Neuron (in vitro differentiated cells): ENCODE results near the gene SF3B1.
A peak's percentile ranks its signal among the peaks of the same experiment; 100 is the strongest.
"Not testable (repeated sequence)": the region's sequence is repeated elsewhere in the genome, so short reads cannot be mapped to it uniquely, and the experiment has no call there.

Source experiments
- H2AFZ ChIP-seq: one replicate; pipeline ENCODE4 v1.6.1; 2013; ENCODE audit warnings: low read depth, mild to moderate bottlenecking, inconsistent platforms, low read length, moderate library complexity
- H3K27me3 ChIP-seq: one replicate; pipeline ENCODE4 v1.6.1; 2013; ENCODE audit warnings: low read length; ENCODE audit not compliant: insufficient read depth
- H3K36me3 ChIP-seq: one replicate; pipeline ENCODE4 v1.6.1; 2013; ENCODE audit warnings: low read length; ENCODE audit not compliant: insufficient read depth
- H3K4me1 ChIP-seq: one replicate; pipeline ENCODE4 v1.6.1; 2013; ENCODE audit warnings: low read length; ENCODE audit not compliant: insufficient read depth
- H3K4me3 ChIP-seq: 2 replicates; pipeline ENCODE4 v1.5.1; 2013; ENCODE audit warnings: mild to moderate bottlenecking, low read length, moderate library complexity
- H3K9me3 ChIP-seq: one replicate; pipeline ENCODE4 v1.6.1; 2013; ENCODE audit warnings: low read length

Gene SF3B1

DNA sequence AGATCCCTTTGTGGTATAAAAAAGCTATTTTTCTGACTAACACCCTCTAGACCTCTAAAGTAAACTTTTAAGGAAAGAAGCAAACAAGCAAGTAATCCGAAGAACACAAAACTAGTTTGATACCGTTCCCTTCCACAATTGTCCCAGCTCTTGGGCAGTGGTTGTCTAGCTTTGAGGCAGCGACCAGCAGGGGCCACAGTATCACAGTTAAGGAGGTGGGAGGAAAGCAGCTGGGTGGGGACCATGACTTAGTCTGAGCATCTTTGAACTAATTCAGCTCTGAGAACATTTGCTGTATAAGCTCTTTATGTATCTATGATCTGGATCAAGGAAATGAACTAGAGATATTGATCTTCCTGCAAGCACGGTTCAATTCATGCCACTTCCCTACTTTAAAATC, 51.0 kb downstream of the SF3B1 start:
- Histone ChIP-seq H3K36me3 (no peaks in the 10 kb centered on the region), H3K4me1 (peaks cover 11% of the 10 kb centered on the region), H3K4me3 (no peak overlapping the region), H3K9me3 (no peaks in the 10 kb centered on the region), H3K27me3 (no peaks in the 10 kb centered on the region), H2AFZ (no peak overlapping the region)

DNA sequence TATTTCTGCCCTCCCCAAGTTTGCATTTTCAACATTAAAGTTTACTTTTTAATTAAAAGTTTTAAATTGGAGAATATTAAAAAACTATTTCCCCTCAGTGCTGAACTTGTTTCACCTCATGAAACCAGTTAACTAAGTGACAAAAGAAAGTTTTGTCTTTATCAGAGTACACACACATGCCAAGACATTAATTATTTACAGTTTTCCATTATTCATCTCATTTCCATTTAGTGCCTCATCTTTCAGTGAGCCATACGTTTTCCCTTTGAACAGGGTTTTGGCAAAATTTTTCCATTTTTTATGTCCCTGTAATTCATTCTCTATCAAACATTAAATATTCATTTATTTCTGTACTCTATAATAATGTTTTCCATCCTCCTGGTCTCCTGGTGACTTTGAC, 53.2 kb downstream of the SF3B1 start:
- no peaks in the 10 kb centered on the region for H3K9me3 ChIP-seq
- H3K4me1 ChIP-seq = peaks cover 14% of the 10 kb centered on the region

DNA sequence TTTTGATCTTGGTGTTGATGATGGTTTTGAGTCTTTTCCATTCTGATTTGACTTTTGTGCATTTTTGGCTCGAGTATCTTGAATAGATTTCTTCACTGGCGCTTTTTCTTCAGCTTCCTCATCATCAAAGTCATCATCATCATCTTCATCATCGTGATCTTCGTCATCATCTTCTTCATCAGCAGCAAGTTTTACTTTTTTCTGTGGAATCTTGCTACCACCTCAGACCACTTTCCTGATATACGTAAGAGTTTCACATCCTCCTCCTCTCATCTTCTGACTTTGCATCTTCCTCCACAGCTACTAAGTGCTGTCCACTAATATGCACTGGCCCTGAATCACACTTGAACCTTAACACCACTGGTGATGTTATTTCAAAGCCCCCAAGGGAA, 54.9 kb downstream of the SF3B1 start:
- peaks cover 14% of the 10 kb centered on the region for H3K4me1 ChIP-seq
- not testable (repeated sequence) for H3K27me3 ChIP-seq

More for the DNA sequence above, 53.2 kb downstream of the SF3B1 start:
- Histone ChIP-seq H2AFZ (no peak overlapping the region), H3K36me3 (no peaks in the 10 kb centered on the region), H3K27me3 (no peaks in the 10 kb centered on the region), H3K4me3 (no peak overlapping the region)

DNA sequence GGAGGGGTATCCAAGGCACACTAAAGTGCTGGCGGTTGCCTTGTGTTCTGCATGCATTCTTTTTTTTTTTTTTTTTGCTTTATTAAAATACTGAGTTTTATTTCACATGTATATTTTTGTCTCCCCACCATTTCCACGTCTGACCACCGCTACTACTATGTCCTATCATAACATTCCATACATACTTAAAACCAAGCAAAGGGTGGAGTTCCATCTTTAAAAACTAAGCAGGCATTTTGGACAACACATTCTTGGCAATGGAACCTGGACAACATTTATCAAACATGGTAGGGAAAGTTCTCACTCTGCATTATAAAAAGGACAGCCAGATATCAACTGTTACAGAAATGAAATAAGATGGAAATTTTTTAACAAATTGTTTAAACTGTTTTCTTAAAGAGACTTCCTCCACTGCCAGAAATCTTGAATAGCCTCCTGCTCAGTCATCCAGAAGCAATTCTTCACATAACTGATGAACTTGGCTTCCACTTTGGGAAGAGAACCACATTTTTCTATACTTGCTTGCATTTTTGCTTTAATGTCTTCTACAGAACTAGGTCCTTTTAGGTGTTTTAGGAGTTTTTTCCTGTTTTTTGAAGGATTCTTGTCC, 55.4 kb downstream of the SF3B1 start:
- peaks cover 14% of the 10 kb centered on the region for H3K4me1 ChIP-seq
- not testable (repeated sequence) for H3K9me3 ChIP-seq, H3K4me3 ChIP-seq, H3K27me3 ChIP-seq, H2AFZ ChIP-seq, H3K36me3 ChIP-seq

More for the DNA sequence above, 54.9 kb downstream of the SF3B1 start:
- H3K9me3 ChIP-seq, H3K36me3 ChIP-seq, H3K4me3 ChIP-seq, H2AFZ ChIP-seq: not testable (repeated sequence)

DNA sequence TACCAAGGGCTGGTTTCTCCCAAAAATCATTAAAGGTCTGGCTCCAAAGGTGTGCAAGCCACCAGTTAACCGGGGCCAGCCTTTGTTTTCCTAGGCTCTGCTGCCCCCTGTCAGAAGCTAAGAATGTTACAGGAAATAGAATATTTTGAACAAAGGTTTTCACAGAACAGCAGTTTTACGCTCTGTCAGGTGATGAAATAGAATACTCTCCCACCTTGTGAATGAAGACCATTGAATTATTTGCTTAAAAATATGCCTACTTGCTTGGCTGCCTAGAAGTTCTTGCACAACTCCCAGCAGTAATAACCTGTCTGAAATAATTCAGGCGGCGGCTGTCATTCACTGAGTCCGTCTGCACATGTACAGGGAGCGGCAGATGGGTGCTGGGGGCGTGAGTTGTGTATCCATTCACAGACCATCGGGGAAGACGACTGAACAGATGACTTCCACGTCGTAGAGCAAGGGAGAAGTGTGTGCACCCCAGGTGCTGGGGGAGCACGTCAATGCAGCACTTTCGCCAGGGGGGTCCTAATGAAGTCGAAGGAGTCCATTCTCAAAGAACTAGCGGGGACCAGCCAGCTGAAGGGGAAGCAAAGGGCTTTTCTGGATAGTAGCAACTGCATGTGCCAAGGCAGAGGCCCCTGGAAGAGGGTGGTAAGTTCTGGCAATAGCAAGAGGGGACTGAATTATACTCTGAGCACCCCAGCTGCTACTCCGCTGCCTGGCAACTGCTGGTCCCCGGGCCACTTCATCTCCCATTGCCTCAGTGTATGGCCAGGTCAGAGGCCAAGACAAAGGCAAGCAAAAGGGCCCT, 56.1 kb downstream of the SF3B1 start:
- Histone ChIP-seq H3K27me3 (no peaks in the 10 kb centered on the region), H3K36me3 (no peaks in the 10 kb centered on the region), H3K4me3 (no peak overlapping the region), H3K4me1 (peaks cover 14% of the 10 kb centered on the region), H3K9me3 (no peaks in the 10 kb centered on the region), H2AFZ (peak overlapping the region; percentile 77)

DNA sequence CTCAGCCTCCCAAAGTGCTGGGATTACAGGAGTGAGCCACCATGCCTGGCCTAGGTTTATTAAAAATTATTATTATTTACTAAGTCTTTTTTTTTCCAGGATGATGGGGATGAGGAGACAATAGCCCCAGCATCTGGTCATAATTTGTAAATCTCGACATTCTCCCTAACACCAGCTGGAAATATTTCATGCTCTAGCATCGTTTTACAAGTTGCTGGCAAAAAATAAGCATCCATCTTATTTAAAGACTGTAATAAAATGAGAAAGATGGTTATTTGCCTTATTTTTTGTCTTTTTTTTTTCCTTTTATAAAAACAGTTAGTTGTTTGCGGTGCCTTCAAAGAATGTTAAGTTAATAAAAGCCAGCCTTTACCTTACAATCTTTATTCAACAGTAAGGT, 56.7 kb downstream of the SF3B1 start:
- H3K27me3 ChIP-seq = no peaks in the 10 kb centered on the region
- peaks cover 14% of the 10 kb centered on the region for H3K4me1 ChIP-seq
- peak overlapping the region; percentile 77 for H2AFZ ChIP-seq
- no peak overlapping the region for H3K4me3 ChIP-seq
- H3K36me3 ChIP-seq = no peaks in the 10 kb centered on the region
- H3K9me3 ChIP-seq = no peaks in the 10 kb centered on the region

DNA sequence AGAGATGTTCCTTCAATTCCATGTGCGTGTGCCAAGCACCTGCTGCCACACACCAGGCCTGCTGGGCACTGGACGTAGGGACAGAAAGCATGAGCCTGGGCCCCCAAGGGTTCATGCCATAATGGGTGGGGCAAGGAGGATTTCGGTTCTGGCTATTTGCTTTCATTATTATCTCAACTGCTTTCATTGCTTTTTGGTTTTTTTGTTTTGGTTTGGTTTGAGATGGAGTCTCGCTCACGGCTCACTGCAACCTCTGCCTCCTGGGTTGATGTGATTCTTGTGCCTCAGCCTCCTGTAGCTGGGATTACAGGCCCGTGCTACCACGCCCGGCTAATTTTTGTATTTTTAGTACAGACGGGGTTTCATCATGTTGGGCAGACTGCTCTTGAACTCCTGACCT, 57.2 kb downstream of the SF3B1 start:
- H3K4me1 ChIP-seq = peaks cover 14% of the 10 kb centered on the region
- H3K9me3 ChIP-seq = no peaks in the 10 kb centered on the region
- H3K4me3 ChIP-seq = no peak overlapping the region
- H2AFZ ChIP-seq = no peak overlapping the region
- no peaks in the 10 kb centered on the region for H3K36me3 ChIP-seq
- H3K27me3 ChIP-seq = no peaks in the 10 kb centered on the region

DNA sequence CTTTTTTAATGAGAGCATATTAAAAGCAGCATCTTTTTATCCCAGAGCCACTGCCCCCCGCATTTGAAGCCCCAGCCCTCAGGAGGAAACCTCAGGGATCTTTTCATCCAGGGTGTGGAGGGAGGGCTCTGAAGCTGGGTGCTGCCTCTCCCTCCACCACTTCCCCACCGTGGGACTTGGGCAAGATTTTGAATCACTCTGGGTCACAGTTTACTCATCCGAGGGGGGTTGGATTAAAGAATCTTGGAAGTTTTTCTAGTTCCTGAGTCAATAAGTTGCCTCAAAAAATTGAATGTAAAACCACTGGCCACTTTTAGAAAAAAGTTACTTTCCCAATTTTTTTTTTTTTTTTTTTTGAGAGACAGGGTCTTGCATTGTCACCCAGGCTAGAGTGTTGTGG, 62.2 kb downstream of the SF3B1 start:
- Histone ChIP-seq H3K27me3 (no peaks in the 10 kb centered on the region), H3K4me1 (no peaks in the 10 kb centered on the region), H3K36me3 (no peaks in the 10 kb centered on the region), H3K9me3 (no peaks in the 10 kb centered on the region), H3K4me3 (no peak overlapping the region), H2AFZ (no peak overlapping the region)

DNA sequence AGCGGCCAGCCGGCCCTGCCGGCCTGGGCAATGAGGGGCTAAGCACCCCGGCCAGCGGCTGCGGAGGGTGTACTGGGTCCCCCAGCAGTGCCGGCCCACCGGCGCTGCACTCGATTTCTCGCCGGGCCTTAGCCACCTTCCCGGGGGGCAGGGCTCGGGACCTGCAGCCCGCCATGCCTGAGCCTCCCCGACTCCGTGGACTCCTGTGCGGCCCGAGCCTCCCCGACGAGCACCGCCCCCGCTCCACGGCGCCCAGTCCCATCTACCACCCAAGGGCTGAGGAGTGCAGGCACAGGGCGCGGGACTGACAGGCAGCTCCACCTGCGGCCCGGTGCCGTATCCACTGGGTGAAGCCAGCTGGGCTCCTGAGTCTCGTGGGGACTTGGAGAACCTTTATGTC, 64.2 kb downstream of the SF3B1 start:
- not testable (repeated sequence) for H3K27me3 ChIP-seq, H2AFZ ChIP-seq, H3K4me1 ChIP-seq, H3K36me3 ChIP-seq, H3K9me3 ChIP-seq, H3K4me3 ChIP-seq

DNA sequence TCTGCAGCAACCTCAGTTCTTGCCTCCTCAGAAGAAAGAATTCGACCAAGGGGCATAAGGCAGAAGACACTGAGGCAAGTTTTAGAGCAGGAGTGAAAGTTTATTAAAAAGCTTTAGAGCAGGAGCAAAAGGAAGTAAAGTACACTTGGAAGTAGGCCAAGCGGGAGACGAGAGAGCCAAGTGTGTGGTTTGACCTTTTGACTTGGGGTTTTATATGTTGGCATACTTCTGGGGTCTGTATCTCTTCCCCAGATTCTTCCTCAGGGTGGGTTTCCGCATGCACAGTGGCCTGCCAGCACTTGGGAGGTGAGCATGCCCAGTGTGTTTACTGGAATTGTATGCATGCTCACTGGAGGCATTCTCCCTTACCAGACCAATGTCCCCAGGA, 64.9 kb downstream of the SF3B1 start:
- H3K4me1 ChIP-seq = no peaks in the 10 kb centered on the region

DNA sequence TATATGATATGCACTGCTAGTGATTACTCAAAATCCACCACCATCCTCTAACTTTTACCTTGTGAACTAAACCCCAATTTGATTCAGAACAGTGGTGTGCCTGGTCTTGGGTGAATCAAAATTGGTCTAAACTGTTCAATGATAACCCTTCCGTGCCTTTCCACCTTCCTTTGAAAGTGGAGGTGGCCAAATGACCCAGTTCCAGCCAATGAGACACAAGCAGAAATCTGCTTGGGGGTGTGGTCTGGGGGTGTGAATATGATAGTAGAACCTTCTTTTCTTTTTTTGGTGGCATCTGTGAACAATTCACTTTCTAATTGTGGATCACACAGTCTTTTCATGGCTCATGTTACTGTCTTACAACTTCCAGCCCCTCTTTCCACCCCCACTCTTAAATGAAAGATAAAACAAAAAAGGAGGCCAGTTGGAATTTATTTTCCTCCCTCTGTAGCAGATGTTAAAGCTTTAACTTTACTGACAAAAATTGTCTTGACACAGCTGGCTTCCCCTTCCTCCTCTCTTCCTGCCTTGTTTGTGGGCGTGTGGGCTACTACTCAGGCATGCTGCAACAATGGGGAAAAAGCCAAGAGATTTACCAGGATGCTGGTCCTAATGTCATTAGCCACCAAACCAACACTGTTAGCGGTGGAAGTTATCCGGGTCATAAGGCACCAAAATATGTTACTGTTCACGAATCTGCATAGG, 65.4 kb downstream of the SF3B1 start:
- no peak overlapping the region for H3K4me3 ChIP-seq
- H3K36me3 ChIP-seq = no peaks in the 10 kb centered on the region
- no peaks in the 10 kb centered on the region for H3K9me3 ChIP-seq
- no peak overlapping the region for H2AFZ ChIP-seq
- no peaks in the 10 kb centered on the region for H3K27me3 ChIP-seq
- H3K4me1 ChIP-seq = no peaks in the 10 kb centered on the region

More for the DNA sequence above, 64.9 kb downstream of the SF3B1 start:
- no peak overlapping the region for H2AFZ ChIP-seq
- H3K36me3 ChIP-seq = no peaks in the 10 kb centered on the region
- H3K27me3 ChIP-seq = no peaks in the 10 kb centered on the region
- no peak overlapping the region for H3K4me3 ChIP-seq
- no peaks in the 10 kb centered on the region for H3K9me3 ChIP-seq

DNA sequence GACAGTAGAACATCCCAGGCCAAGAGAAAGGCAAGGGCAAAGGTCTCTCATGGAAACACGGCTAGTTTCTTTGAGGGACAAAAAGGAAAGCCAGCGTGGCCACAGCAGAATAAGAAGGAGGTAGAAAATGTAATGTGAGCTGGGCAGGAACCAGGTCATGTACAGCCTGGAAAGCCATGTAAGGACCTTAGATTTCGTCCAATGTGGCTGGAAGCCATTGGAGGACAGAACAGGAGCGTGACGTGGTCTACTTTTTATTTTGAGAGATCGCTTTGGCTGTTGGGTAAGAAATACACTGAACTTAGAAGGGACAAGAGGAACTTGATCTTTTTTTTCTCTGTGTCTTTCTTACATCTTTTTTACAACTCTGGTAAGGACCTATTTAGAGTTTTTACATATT, 66.4 kb downstream of the SF3B1 start:
- Histone ChIP-seq H3K4me3 (no peak overlapping the region), H3K36me3 (no peaks in the 10 kb centered on the region), H2AFZ (no peak overlapping the region), H3K4me1 (no peaks in the 10 kb centered on the region), H3K27me3 (peaks cover 2% of the 10 kb centered on the region), H3K9me3 (no peaks in the 10 kb centered on the region)

DNA sequence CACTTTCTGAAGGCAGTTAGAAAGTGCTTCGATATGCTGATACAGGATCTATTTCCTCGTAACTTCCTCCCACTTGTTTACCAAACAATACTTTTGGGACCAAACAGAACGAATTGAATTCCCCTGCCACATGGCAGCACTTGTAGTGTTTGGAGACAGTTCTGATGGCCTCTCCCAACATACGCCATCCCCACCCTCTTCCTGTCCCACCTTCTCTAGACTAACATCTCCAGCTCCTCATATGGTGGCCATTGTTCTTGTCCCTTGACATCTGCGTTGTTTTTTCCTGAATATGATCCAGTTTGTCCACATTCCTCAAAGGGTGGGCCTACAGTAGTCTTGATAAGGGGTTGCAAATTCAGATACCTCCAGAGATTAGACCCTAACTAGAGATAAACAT, 70.8 kb downstream of the SF3B1 start:
- H2AFZ ChIP-seq = no peak overlapping the region
- peaks cover 2% of the 10 kb centered on the region for H3K27me3 ChIP-seq

More for the DNA sequence above, 70.8 kb downstream of the SF3B1 start:
- Histone ChIP-seq H3K9me3 (no peaks in the 10 kb centered on the region), H3K4me1 (no peaks in the 10 kb centered on the region), H3K36me3 (no peaks in the 10 kb centered on the region), H3K4me3 (no peak overlapping the region)
